ENCODE results near the gene HOXC6.

Gene HOXC6

DNA sequence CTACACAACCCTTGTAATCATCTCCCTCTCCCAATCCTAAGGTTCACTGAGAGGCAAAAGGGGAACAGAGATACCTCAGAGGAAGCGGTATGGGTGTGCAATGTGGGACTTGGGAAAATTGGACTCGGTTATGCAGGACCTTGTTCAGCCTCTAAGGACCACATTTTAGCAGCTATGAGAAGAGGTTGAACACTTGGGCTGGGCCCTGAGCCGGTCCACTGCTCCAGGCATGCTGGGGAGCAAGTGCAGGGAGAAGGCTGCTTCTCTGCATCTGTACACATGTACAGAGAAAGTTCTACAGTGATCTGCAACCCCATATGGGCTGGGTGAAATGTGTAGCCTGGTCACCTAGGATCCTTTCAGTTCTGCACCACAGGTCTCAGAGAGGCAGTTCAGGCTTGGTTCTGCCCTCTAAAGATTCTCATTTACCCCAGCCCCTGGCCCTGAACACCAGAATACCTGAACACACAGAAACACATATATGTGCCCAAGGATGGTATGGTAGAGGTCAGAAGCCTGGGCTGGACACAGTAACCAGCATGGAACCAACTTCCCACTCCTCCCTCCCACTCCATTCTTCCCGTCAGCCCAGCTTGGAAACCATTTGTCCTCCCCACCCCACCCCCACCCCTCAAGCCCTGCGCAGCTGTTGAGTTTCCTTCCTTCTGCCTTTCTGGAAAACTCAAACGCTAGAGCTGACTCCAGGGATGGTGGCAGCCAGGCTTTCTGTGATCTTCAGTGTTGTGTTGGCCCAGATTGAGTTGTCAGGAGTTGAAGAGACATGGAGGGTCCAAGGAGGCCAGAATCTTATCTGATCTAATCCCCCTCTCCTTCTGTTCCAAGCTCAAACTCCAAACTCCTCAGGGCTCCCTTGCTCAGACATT is 15.0 kb downstream of the HOXC6 start:
- no peak for DNase-seq

DNA sequence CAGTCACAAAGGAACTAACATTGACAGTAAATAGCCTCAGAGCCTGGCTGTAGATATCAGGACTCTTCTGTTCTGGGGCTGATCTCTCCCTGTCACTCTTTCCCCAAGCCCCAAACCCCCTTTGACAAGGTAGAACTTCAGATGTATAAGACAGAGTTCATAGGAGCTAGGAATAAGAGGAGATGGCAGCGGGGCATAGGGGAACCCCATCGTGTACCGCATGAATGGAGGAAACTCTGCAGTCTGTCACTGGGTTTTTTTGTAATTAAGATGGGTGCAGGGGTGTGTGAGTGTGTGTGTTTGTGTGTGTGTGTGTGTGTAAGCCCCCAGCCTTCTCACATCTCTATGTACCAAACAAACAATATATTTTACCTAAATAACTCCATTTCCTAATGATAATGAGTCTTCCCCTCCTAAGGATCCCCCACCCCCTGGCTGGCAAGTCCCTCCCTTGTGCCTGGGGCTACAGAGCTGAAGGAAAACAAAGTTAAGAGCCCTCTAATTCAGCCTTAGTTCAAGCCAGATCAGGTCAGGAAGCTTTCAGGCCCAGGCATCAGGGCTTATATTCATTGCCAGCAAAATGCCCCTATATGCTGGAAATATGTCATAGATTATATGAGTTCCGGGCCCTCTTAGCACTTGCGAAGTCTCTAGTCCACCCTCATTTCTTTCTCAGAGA is 16.3 kb downstream of the HOXC6 start:
- DNase-seq, result no peak

DNA sequence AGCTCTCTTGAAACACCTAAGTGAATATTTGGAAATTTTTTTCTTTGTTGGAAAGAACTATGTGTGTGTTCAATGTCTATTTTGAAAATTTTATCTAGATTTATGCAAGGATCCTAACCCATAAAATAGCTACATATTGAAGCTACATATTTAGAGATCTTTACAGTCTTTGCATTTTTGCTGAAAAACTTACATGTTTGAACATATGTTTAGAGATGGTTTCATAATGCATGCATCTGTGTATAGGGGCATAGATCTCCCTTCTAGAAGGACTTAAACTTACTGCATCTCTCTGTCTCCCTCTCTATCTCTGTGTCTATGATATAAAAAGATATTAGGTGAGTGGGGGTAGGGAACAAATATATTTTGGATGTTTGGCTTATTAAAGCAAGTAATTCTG is 17.2 kb downstream of the HOXC6 start:
- DNase-seq, result no peak

DNA sequence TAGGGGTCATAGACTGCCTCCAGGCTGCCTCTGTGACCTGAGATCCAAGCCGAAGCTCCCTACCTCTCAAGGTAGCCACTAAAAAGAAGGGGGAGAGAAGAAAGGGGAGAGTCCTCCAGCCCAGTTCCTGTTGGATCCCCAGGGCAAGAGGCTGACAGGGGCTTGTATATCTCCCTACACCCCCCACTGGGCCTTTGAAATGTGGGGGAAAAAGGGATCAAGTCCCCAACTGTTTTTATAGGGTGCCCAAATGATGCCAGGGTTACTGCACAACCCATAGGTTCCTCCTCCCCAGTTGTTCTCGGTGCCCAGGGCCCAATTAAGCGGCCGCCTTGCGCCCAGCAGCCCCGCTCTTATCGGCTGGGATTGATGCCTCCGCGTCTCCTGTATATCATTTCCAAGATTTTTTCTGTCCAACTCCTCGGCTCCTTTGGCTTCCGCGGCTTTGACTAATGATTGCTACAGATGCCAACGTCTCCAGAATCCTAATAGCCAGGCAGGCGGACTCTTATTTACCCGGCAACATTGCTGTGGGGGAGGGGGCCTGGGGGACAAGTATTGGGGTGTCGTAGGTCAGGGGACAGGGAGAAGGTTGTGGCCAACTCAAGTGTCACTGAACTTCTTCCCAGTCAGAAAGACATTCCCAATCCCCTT is 17.8 kb downstream of the HOXC6 start:
- no peak for DNase-seq

DNA sequence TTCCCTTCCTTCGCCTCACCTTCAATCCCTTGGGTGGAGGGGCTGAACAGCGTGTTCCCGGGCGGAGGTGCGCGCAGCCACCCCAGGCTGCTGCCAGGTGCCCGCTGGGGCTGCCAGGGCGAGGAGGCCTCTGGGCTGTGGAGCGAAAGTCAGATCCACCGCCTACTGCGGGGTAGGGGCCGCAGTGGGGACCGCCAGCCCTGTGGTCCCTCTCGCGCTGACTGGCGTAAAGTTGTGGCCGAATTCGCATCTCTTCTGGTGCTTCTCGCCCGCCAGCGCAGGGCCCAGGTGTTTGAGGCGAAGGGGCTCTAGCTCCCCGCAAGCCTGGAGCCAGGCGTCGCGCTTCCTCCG is 18.5 kb downstream of the HOXC6 start:
- DNase-seq, result no peak

DNA sequence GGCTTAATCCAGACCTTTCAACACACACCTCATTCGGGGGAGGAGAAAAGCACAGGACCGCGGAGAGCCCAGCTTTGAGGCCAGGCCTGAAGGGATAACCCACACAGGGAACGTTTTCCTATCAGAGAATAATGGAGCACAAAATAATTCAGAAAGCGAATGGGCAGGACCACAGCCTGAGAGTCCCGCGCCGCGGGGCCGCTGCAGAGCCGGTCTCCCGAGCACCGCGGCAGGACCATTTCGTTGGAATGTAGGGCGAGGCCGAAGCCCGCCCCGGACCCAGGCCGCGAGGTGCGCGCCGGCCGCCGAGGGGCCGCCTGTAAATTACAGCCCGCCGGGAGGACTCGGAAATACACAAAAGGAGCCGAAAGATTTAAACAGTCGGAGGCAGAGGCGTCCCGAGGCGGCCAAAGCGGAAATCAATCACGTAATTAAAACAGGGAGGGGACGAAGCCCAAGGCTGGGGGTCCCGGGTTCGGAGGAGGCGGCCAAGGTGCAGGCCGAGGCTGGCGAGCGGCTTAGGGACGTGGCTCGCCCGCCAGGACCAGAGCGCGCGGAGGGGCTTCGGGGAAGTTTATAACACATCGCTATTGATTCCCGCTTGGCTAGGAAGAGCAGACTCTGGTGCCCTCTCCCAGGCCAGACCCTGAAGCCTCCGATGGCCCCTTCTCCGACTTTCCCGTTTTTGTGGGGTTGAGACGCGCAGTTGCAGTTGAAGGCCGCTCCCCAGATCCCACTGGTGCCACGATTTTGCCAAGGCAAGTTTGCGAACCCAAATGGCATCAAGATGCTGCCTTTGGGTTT is 19.1 kb downstream of the HOXC6 start:
- DNase-seq, result no peak

DNA sequence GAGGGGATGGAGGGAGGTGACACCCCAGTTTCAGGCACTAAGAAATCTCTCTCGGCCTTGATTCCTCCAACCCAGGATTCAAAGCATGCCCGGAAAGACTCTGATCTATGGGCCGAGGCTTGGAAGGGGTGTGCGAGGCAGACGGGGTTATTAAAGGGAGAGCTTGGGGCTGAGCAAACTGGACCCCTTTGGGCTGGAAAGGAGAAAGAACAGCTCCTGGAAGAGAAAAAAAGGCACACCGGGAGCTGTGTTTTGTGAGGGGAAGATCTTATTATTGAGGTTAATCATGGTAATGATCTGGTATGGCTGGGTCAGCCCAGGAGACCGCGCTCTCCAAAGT is 19.7 kb downstream of the HOXC6 start:
- DNase-seq, result no peak

DNA sequence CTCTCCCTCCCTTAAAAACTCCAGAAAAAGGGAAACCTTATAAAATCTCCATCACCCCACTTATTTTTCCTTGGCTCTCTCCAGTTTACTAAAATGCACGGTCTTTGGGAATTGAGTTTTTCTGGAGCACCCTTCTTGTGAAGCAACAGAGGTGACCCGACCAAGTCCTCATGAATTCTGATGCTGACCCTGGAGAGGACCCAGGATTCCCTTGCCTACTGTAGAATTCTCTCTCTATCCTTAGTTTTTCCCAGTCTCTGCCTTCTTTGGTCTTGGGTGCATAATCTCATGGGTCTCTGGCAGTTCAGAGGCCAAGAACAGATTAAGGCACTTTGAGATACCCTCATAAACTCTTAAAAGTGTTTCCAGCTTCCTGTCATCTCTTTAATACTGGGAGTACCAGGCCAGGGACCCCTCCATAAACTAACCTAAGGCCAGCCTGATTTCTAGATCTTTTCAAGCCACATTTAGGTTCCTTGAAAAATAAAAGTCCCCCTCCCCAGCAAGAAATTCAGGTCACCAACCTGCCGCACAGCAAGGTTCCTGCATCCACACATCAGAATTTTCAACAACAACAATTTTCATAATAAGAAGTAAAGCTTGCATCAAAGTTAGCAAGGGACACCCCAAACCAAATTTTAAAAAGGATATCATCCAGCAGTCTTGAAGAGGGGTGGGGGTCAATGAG is 20.3 kb downstream of the HOXC6 start:
- DNase-seq, result no peak

DNA sequence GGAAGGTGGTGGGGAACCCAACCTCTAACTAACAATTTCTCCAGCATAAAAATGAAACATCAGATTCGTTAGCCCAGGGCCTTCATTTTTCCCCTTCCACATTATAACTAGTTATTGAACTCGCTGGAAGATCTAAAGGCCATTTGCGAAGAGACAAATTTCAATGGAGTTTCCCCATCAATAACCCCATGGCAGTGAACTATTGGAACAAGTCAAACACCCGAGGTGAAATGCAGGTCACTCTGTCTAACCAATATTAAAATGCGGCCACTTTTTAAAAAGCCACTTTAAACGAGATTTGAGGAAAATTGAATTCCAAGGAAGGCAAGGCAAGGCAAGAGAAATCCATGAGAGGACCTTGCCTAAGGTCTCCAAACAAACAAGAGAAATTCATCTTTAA is 20.9 kb downstream of the HOXC6 start:
- DNase-seq, result no peak

DNA sequence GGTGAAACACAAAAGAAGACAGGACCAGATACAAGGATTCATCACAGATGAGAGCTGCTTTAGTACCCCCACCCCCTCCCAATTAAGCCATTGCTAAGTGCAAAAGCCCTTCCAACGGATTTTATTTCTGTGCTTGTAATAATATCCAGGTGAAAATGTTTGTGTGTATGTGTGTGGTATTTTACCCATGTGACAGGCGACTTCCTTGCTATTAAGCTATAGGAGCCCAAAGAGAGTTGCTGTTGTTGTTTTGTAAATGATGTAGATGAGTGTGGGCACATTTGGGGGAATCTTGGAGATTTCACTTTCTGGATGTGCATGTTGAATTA is 22.2 kb downstream of the HOXC6 start:
- DNase-seq, result no peak

DNA sequence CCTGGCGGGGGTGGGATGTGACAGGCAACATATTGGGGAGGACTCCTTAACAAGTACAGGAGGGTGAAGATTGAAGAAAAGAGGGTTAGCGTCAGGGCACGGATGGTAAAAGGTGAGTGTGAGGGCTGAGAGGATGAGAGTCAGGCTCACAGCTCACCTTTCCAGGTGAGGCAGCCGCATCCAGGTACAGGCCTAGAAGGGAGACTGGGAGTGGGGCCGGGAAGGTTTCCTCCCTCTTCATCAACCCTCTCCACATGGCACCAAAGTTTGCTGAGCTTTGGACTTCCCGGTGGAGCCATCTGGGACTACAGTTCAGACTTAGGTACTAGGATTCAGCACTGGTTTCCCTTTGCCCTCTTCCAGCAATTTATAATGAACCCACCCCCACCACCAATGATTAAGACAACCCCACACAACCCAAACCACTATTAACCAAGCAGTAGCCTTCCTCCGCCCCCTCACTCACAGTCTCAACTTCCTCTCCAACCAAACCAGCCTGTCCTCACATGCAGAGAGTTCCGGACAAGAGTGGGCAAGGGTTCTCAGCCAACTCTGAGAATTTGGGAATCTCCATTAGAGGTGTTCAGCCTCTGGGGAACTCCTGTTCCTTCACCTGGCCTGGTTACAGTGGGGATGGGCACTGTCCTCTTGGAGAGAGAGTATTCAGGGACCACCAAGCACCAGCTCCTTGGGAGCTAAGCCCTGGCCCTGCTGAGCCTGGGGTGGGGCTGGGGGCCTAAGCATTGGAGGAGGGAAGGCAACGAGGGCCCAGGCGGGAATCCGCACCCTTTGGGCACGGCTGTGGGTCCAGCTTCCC is 23.0 kb downstream of the HOXC6 start:
- peak; percentile 5 to 34 for DNase-seq

DNA sequence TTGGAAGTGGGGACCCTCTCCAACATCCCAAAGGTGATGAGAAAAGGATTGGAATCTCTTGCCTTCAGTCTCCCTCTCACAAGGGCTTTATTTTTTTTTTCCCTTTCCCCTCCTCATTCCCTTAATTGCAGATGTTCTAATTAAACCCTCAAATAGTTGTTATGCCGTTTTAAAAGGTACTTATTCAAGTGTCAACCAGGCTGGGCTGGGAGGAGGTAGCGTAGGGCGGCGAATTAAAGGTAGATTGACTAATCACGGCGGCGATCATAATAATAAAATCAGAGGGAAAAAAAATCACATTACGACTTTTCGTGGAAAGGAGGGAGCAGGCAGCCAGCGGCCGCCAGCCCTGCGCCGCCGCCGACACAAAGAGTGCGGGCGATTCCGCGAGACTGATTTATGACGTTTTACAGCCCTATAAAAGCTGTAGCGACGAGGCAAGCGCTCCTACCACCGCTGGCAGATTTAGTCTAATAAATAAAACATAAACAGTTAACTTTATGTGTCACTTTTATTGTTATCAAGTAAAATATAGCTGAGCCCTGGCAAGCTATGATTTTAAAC is 23.7 kb downstream of the HOXC6 start:
- DNase-seq, result no peak

DNA sequence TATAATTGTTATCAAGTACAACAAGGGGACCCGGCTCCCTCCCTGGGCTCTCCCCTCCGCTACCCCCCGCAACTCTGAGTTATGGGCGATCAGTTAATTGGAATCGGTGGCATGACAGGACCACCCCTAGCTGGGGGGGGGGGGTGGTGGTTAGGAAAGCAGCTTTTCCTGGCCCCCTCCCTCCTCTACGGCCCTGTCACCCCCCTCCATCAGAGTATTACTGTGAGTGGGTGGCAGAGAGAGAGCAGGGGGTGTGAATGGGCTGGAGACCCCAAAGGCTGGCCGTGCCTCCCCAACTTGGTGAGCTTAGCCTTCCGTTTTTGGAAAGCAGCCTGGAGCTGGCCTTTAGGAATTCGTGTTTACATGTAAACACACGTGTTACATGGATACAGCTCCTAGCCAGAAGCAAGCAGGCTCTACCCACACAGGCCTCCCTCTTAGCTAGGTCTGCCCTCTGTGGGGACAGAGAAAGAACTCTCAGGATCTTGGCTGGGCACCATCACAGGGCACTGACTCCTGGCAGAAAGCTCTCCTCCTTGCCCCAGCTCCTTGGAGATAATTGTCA is 24.3 kb downstream of the HOXC6 start:
- no peak for DNase-seq

DNA sequence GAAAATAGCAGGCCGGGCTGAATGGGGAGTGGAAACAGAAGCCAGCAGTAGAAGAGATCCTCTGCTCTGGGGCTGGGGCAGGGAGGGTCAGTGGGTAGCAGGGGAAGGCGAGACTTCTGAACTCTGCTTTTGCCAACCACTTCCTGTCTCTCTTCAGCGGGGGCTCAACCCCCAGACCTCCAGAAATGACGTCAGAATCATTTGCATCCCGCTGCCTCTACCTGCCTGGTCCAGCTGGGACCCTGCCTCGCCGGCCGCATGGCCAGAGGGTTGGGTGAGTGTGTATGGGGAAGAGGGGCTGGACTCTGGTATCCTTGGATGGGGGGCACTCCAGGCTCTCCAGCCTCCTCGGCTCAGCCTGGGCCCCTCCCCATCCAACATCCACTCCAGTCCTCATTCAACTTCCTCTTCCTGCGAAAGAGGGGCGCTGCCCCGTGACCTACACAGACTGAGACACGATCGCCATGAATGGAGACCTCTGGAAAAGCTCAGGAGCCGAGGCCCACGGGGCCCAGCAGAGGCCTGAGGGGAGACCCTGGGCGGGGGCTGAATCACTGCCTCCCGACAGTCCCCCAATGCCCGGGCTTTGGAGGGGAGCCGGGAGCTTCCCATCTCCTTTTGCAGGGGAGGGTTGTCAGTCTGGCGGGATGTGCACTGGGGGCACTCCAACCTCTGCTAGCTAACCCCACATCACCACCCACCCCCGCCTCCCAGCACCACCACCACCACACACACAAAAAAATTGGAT is 24.9 kb downstream of the HOXC6 start:
- no peak for DNase-seq

DNA sequence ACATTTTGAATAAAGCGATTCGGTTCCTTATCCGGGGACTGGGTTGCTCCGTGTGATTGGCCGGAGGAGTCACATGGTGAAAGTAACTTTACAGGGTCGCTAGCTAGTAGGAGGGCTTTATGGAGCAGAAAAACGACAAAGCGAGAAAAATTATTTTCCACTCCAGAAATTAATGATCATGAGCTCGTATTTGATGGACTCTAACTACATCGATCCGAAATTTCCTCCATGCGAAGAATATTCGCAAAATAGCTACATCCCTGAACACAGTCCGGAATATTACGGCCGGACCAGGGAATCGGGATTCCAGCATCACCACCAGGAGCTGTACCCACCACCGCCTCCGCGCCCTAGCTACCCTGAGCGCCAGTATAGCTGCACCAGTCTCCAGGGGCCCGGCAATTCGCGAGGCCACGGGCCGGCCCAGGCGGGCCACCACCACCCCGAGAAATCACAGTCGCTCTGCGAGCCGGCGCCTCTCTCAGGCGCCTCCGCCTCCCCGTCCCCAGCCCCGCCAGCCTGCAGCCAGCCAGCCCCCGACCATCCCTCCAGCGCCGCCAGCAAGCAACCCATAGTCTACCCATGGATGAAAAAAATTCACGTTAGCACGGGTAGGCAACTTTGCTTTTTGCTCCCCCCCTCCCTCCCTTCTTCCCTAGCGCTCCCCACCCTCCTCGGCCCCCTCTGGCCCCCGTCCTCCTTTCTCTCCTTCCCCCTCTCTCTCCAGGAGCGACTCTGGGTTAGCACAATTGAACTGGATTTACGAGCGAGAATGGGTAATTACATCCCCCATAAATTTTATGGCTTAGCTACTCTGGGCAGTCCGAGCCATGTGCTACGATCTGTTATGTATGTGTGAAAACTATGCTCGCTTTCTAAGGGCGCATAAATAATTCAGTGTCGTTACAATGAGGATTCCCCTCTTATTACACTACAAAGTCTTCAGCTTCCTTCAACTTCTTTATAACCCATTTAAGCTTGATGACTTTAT is 25.8 kb downstream of the HOXC6 start, which contains the start of gene HOXC4:
Gene HOXC4, plus strand, starts transcription at position 85 of the 991 bp plus-strand sequence. Its CDS starts 88 bp downstream, at position 173.
- DNase-seq, result no peak

DNA sequence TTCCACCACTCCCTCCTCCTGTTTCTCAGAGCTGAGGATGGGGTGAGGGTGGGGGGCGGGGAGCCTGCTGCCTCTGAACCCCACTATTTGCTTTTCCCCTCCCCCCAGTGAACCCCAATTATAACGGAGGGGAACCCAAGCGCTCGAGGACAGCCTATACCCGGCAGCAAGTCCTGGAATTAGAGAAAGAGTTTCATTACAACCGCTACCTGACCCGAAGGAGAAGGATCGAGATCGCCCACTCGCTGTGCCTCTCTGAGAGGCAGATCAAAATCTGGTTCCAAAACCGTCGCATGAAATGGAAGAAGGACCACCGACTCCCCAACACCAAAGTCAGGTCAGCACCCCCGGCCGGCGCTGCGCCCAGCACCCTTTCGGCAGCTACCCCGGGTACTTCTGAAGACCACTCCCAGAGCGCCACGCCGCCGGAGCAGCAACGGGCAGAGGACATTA is 26.5 kb downstream of the HOXC6 start:
- no peak for DNase-seq

DNA sequence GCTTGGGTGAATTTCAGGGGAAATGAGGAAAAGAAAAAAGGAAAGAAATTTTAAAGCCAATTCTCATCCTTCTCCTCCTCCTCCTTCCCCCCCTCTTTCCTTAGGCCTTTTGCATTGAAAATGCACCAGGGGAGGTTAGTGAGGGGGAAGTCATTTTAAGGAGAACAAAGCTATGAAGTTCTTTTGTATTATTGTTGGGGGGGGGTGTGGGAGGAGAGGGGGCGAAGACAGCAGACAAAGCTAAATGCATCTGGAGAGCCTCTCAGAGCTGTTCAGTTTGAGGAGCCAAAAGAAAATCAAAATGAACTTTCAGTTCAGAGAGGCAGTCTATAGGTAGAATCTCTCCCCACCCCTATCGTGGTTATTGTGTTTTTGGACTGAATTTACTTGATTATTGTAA is 27.3 kb downstream of the HOXC6 start:
- DNase-seq, result no peak

DNA sequence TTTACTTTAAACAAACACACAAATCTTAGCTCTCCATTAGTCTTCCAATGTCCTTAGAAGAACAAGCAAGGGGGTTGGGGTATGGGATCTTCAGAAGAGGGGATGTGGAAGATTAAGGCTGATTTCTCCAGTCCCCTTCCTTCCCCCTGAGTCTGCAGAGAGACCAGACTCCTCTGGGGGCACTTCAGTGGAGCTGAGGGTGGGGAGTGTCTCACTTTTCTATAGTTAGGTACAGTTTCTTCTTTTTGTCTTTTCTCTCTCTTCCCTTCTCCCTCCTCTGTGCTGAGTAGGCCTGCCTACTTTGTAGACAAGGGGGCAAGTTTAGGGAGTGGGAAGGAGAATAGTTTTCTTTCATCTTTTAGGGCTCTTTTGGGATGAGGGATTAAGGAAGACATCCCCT is 27.9 kb downstream of the HOXC6 start:
- DNase-seq, result no peak
